NCI-H2196 (cell line): ENCODE data around the gene SMIM34.
"Not testable (repeated sequence)": the region's sequence is repeated elsewhere in the genome, so short reads cannot be mapped to it uniquely, and the experiment has no call there.

Experiments
- DNase-seq: peaks from one replicate; lab custom pipeline; 2025; ENCODE audit not compliant: unreplicated experiment; lab: John Stamatoyannopoulos, UW

Gene SMIM34, protein sequence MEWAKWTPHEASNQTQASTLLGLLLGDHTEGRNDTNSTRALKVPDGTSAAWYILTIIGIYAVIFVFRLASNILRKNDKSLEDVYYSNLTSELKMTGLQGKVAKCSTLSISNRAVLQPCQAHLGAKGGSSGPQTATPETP

DNA sequence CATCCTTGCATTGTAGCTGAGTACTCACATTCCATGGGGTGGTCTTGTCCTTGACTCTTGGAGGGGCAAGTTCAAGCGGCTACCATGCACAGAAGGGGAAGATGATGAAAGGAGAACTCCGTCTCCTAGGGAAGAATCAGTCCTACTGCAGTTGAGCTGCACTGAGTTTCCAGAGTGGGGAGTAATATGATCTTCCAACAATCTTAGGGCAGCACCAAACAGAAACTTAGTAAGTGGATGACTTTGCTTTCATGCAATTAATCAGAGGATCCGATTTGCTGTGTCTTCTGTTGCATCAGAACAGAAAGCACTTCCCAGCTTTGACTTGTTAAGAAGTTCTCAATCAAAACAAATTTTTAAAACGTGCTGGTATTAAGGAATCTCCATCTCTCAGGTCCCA is at the start of gene SMIM34:
Gene SMIM34, minus strand, starts transcription at position 147 of the 400 bp plus-strand sequence. Its CDS starts 112 bp downstream, at position 35.
- not testable (repeated sequence) for DNase-seq

DNA sequence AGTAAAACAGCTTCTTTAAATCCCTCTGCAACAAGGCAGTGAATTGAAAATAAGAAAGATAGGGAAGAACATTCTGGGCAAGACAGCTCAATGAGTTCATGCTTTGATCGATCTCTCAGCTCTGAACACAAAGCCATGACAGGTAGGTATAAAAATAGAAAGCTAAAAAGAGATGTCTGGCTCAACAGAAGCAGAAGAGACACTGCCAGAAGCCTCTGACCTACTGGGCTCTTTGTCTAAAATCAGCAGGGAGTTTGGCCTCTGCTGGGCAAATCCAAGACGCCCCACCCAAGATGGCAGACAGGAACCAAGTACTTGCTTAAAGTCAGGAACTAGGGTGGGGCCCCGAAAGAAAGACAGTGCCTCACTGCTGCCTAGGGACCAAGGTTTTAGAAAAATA is 43.6 kb upstream of the SMIM34 start:
- DNase-seq = not testable (repeated sequence)

DNA sequence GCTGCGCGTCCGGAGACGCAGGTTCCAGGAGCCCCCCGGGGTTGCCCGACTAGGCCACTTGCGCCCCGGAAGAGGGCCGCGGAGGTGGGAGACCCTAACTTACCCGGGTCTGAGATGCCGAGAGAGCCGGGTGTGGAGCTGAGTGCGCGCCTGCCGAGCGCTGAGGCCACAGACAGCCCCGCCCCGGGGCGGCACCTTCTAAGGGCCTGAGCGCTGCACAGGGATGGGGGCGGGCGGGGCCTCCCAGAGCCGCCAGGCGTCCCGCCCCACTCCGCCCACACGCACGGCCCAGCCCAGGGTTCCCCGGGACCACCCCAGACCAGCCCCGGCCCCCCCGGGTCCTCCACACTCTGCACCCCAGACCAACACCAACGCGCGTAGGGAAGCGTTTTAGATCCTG is 35.7 kb upstream of the SMIM34 start:
- DNase-seq = not testable (repeated sequence)

DNA sequence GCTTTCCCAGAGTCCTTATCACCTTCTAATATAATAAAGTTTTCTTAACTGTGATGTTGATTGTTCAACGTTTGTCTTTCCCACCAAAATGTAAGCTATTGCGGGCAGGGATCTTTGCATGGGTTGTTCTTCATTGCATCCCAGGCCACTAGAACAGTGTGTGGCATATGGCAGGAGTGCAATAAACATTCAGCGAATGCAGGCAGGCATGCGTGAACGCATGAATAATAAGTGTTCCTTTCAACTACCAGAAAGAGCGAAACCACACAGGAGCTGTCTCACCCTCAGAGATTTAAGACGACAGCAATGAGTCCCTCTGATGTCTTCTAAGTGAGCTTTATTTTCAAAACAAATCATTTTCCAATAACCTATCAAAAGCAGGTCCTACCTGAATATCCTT is 34.5 kb upstream of the SMIM34 start:
- not testable (repeated sequence) for DNase-seq

DNA sequence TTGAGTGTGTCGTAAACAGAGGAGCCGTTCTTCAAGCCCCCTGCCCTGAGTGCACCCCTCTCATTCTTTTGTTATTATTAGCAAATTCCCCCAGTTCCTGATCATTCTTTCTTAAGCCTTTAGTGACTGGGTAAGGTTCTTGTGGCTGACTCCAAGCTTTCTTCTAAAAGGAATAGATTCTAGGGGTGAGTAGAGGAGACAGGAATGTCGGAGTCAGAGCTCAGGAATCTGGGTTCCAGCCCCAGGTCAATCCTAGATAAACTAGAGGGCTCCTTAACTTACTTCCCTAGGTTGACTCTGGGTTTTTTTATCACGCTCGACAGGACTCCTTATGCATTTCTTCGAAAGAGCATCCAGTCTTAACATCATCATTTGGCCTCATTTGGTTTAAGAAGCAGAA is 32.4 kb upstream of the SMIM34 start:
- DNase-seq = not testable (repeated sequence)

DNA sequence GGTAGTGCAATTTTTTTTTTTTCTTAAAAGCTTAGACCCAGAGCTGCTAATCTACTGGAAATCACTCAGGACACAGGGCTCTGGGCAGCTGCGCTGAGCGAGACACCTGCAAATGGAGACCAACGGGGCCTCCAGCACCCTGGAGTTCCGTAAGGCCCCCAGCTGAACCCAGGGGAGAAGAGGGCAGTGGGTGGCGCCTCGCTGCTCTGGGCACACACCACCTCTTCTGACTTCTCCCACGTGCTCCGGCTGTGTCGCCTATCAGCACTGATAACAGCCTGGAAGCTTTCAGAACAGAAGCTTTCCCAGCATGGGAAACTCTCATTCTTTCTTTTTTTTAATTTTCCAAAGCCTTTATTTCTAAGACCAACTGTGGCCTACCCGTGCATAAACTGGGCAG is 31.9 kb upstream of the SMIM34 start:
- DNase-seq = not testable (repeated sequence)

DNA sequence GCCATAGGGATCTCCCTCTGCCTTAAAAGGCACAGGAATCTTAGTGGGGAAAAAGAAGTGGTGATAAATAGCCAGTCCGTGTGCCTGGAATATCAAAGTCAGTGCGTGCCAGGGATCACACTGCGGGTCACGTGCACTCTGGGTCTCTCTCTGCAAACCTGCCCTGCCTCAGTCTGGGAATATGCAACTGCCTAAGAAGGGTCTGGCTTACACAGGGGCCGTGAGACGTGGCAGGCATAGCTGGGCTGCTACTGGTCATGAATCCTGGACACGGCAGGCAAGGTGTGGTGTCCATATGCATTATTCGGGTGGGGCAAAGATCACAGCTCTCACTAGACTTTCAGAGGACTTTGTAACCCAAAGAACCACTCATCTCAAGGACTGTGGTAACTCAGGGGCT is 23.3 kb upstream of the SMIM34 start:
- DNase-seq = not testable (repeated sequence)

DNA sequence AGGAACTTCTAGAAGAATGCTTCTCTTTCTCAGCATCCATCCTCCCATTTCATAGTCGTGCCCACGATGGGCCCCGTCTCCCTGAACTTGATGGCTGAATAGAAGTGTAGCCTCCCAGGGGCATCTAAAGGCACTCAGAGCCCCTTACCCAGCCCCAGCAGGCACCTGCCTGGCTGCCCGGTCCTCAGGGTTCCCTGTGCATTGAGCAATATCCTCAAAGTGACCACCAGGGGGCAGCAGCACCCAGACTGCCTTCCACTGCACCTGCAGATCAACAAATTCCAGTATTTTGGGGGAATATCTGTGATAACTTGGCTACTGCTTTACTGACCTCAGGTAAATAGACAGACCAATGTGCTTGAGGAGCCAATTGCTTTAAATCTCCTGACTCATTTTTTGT is 19.7 kb upstream of the SMIM34 start:
- not testable (repeated sequence) for DNase-seq

DNA sequence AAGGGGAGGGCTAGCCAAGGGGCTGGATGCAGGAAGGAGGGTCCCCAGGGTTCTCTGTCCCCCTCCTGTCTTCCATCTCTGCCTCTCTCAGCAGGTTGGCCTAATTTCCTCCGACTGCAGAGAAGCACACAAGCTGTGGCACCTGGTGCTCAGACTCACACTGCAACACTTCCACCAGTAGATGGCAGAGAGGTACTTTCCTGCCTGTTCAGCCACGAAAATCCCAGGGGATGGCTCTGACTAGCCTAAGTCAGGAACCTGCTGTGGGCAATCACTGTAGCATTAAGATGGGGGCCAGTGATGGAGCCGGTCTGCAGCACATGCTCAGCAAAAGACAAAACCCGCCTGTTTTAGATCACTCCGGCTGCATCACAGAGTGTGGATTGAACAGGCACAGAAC is 6.0 kb upstream of the SMIM34 start:
- DNase-seq = not testable (repeated sequence)

DNA sequence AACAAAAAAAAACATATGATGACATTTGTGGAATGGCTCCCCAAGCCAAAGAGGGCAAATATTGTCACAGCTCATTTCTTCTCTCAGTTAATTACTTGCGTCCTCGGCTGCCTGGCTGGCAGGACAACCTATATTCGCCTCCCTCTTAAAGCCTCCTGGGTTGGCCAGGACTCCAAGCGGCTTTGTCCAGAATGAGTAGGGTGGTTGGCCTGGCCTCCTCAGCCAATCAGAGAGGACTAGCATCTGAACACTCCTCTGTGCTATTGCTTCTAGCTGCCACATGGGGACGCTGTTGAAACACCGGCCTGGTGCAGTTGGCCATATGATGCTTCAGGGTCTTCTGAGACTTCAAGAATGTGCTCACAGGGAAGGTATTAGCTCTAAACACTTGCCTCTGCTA is 4.7 kb upstream of the SMIM34 start:
- DNase-seq = not testable (repeated sequence)

DNA sequence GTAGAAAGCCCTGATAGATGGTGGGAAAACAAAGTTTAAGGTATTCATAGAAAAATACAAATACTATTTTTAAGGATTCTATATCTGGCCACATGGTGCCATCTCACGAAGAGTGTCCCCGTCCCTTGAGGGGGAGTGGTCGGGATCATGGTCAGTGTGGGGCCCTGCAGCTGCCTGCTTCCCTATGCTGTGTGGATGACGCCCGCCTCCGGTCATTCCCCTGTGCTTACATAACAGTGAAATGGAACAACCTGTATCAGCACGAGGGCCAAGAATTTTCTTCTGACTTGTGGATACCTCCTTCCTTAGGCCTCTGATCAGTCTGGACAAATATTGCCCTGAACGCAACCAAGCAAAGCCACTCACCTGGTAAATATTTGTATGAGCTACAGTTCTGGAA is 3.6 kb upstream of the SMIM34 start:
- DNase-seq = not testable (repeated sequence)

DNA sequence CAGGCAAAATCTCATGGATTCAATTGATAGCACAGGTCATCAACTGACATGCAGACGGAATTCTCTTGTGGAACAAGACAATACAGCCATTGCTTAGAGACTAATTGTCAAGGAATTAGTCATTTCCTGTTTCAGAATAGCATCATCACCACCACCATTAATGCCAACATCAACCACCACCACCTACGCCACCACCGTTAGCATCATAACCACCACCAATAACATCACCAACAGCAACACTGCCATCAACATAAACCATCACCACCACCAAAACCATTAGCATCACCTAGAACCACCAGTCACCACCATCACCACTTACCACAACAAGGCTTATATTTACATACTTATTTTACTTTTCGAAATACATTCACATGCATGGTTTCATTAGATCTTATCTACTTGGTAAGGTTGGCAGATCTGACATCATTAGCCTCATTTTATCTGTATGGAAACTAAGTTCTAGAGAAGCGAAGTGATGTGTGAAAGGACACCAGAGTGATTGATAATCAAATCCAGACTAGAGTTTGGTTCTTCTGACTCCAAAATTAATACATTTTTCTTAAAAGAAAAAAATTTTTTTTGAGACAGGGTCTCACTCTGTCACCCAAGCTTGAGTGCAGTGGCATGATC is 6.2 kb downstream of the SMIM34 start:
- not testable (repeated sequence) for DNase-seq

DNA sequence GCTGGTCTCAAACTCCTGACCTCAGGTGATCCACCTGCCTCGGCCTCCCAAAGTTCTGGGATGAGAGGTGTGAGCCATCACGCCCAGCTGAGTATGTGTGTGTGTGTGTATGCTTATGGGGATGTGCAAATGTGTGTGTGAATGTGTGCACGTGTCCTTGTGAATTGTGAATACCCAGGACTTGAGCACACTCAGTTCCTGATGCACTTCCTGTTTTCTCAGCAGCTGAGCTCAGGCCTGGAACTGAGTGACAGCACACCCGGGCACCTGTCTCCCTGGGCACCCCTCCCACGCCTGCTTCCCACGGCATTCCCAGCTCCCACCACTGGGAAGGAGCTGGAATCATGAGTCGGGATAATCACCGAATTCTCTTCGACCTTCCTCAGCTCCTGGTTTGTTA is 16.5 kb downstream of the SMIM34 start:
- not testable (repeated sequence) for DNase-seq

DNA sequence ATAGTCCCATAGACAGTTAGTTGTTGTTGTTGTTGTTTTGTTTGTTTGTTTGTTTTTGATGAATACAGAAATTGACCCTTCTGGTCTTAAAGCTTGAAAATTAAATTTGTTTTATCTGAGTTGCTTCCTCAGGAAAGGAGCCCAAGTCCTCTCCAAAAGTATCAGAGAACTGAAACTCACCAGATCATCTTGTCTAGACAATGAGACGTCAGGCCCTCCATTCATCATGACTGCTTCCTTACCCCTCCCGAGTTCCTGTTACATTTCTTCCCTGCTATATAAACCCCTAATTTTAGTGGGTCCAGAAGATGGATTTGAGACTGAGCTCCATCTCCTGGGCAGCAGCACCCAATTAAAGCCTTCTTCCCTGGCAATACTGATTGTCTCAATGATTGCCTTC is 17.1 kb downstream of the SMIM34 start:
- DNase-seq = not testable (repeated sequence)

DNA sequence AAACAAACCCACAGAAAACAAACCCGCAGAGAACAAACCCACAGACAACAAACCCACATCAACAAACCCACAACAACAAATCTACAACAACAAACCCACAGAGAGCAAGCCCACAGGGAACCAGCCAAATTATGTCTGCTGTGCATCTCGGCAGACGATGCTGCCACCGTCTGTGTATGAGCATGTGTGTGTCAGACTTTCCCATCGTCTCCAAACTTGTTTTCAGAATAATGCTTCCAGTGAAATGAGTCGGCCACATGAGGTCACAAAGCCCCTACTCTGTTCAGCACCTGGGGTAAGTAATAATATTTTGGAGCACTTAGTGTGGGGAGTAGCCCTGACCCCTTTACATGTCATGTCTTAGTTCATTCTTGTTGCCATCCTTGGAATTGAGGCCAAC is 17.6 kb downstream of the SMIM34 start:
- DNase-seq = not testable (repeated sequence)

DNA sequence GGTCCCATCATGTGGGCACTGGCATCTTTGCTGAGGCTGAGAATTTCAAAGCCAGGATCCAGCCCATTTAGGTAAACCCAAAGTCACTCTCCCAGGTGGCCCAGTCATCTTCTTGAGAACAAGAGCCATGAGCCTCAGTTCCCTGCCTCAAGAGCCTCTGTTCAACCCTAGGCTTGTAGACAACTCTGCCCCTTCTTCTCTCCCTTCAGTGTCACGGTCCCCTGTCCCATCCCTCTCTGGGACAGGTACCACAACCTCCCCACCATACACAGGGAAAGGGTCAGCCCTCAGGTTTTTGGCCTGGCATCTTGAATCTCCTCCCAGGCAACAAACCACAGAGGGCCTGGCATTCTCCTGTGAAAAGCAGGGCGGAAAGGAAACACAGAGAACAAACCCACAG is 18.1 kb downstream of the SMIM34 start:
- DNase-seq = not testable (repeated sequence)

DNA sequence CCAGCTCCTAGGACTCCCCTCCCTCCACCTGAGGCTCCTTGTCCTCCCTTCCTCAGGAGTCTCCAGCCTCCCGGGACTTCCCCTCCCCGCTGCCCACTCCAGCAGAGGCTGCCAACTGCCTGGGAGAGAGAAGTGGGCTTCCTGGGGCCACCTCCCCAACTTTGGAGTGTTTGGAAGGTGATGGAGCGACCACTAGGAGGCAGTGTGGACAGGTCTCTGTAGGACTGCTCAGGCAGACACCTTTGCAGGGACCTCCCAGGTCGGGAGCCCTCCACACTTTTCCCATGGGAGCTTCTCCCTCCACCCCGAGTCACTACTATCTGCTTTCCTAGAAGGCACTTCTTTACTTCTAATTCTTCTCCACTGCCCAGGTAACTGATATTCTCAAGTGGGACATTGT is 19.0 kb downstream of the SMIM34 start:
- not testable (repeated sequence) for DNase-seq

DNA sequence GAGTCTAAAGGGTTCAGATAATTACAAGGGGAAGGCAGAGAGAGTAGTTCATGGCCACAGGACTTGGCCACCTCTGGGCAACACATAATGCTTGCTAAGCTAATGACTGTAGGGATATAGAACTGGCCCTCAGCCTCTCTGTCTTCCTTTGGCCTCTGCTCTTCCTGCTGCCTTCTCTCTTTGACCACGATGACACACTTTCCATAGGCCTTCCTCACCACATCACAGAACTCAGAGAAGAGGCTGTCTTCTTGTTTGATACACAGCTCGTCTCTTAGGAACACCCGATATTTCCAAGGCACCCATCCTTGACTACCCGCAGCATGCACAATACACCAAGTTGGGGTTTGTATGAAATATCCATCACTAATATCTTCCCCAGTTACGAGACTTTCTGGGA is 23.2 kb downstream of the SMIM34 start:
- not testable (repeated sequence) for DNase-seq

DNA sequence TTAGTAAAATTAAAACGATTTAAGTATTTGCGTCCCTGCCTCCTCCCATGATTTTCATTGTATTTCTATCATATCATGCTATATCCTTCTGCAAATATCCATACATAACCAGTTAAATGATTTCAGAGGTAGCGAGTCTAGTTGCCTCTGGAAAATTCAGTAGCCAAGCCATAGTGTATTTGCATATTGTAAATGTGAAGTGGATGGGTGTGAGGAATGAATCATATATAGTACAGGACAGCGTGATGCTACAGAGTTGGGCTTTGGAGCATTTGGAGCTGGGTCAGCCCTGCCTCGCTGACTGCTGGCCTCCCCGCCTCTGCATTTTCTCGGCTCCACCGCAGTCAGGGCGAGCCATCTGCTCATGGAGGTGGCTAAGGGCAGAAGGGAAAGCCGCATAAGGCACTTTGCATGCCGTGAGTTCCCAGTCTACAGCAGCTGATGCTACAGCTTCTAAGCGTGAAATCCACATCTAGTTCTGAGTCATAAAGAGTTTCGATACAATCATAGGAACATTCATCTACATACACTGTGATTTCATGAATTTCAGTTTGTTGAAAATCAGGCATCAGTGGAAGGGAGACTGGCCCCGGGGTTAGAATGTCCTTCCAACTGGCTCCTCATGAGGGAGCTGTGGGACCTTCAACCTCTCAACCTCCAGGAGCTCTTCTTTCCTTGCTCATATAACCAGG is 39.9 kb downstream of the SMIM34 start:
- DNase-seq = not testable (repeated sequence)

DNA sequence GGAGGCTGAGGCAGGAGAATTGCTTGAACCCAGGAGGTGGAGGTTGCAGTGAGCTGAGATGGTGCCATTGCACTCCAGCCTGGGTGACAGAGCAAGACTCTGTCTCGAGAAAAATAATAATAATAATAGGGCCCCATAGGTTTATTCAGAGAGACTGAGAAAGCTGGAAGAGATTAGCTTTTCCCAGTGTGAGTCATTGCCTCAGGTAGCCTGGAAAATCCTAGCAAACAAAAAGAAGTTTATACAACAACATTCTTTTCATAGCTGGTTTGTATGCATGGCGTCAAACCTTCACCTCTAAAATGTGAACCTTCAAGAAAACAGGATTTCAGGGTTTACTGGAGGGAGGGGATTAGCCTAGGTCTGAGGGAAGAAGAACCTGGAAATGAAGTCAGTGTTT is 40.6 kb downstream of the SMIM34 start:
- DNase-seq = not testable (repeated sequence)

DNA sequence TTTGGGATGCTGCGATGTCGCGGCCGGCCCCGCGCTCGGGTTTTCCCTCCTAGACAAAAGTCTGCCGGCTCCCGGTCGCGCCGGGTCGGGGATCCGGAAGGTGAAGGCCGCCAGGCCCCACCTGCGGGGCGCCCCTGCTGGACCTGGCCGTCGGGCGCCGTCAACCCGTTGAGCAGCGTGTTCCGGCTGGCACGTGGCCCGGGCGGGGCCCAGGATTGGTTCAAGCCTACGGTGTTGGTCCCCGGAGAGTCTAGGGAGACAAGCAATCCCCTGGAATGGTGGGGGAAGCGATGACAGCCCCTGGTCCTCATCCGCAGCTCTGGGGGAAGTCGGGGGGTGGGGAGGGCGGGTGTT is 48.2 kb downstream of the SMIM34 start:
- not testable (repeated sequence) for DNase-seq

DNA sequence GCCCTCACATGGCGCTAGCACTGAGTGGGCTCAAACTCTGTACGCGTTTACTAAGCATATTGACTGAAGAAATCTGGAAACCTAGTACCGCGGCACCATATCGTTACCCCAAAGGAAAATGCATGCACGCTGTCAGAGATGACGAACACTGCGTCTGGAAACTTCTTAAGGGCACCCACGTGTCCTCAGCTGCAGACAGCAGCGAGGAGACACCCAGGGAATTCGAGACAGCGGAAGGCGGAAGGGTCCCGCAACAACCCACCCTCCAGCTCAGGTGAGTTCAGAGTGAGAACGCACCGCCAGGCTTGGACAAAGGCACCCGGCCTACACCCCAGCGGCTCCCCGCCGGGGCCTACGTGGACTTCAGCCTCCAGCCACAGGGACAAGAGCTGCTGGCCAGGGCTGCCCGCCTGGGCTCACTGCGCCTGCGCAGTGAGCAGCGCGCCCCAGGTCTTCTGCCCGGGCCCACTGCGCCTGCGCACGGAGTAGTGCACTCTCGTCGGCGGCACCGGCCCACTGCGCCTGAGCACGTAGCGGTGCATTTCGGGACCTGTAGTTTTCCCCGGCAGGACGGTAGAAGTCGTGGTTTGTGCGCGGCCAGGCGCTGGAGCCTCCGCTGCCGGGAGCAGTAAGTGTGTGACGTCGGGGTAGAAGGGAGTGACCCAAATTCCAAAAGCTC is 48.7 kb downstream of the SMIM34 start, which contains the start of gene SMIM11:
Gene SMIM11, plus strand, starts transcription at position 568 of the 679 bp plus-strand sequence. CDS start 3,998 bp downstream, outside the sequence.
- not testable (repeated sequence) for DNase-seq
